GM03348 (cell line): ENCODE data around the gene SLC9A4.

Experiments
- DNase-seq: peaks from one replicate; pipeline ENCODE4 v3.0.0; 2012; ENCODE audit warnings: low spot score

The SLC9A4 gene, protein sequence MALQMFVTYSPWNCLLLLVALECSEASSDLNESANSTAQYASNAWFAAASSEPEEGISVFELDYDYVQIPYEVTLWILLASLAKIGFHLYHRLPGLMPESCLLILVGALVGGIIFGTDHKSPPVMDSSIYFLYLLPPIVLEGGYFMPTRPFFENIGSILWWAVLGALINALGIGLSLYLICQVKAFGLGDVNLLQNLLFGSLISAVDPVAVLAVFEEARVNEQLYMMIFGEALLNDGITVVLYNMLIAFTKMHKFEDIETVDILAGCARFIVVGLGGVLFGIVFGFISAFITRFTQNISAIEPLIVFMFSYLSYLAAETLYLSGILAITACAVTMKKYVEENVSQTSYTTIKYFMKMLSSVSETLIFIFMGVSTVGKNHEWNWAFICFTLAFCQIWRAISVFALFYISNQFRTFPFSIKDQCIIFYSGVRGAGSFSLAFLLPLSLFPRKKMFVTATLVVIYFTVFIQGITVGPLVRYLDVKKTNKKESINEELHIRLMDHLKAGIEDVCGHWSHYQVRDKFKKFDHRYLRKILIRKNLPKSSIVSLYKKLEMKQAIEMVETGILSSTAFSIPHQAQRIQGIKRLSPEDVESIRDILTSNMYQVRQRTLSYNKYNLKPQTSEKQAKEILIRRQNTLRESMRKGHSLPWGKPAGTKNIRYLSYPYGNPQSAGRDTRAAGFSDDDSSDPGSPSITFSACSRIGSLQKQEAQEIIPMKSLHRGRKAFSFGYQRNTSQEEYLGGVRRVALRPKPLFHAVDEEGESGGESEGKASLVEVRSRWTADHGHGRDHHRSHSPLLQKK

DNA sequence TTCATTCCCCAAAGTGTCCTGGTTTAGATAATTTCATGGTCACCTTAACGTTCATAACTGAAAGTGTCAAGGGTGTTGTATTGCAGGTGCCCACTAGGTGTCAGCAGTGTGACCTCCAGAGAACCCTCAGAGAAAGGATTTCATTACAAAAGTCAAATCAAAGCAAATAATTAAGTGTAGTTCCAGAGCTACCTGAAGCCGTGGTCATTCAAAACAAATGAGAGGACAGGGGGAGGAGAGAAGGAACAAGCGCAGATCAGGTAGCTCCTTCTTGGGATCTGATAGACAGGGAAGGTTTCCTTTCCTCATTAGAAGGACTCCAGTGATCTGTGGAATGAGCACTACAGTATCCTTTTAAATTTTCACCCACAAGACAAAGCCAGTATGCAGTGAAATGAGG is at the start of gene SLC9A4:
TSS of gene SLC9A4 (plus strand) at position 207 of the 400 bp plus-strand sequence. CDS start 534 bp downstream, outside the sequence.
- DNase-seq: peak; percentile 34

DNA sequence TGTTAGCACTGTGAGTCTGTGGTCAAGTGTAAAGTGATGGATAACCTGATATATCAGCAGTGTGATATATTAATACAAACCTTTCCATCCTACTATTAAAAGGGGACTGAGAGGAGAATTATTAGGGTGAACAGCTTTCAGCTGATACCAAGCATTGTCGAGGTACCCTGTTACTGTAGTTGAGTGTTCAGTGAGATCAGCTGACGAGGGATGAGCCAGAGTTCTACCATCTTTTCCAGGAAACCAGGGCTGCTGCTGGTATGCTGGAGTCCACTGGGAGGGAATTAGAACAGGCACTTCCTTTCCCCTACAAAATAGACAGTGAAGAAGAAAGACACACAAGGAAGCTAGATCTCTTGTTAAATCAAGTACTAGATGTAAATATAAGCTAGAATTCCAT is 49.7 kb upstream of the SLC9A4 start:
- DNase-seq: no peak

DNA sequence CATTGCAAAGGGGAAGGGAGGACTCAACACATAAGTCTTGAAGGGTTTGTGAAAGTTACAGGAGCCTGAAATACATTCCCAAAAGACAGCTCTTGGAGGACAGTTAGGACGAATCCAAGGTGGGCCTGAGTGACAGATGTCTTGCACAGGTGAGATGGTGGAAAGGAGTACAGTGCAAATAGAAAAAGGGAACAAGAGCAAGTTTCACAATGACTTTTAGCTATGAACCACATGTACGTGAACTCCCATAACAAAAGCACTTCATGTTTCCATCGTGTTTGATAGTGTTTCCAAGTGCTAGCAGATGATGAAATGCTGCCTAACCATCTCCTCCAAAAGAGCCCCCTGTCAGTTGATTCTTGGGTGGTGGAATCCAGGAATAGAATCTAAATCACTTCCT is 48.3 kb upstream of the SLC9A4 start:
- DNase-seq: no peak

DNA sequence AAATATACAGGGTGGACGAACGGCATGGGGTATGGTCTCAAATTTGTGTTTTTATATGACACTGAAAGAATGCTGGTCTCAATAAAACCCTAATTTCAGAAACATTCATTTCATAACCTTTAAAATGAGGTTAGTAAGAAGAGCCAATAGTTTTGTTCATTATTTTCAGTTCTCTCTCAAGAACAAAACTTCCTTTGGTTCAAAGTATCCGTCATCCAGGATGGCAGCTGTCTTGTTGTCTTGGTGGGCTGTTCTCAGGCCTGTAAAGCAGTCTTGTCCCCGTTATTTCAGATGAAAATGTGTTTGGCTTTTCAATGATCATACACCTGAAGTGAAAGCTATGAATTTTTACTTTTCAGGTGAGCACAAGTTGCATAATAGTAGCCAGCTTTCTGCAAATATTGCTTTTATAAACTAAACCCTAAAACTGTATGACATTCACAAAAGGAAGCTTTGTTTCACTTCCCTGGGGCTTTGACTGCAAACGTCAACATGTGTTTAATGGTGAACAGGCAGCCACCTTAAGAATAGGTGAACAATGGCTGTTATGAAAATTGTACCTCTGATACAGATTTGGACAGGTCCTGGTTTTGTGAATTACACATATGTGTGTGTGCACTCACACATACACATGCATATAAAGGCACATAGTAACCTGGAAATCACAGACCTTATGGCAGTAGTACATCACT is 47.4 kb upstream of the SLC9A4 start:
- no peak for DNase-seq

DNA sequence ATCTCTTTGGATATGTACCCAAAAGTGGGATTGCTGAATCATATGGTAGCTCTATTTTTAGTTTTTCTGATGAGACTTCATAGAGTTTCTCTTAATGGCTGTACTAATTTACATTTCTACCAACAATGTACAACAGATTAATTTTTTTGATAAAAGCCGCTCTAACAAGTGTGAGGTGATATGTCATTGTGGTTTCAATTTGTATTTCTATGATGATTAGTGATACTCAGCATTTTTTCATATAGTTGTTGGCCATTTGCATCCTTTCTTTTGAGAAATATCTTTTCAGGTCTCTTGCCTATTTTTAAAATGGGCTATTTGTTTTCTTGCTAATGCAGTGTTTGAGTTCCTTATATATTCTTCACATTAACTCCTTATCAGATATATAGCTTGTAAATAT is 45.8 kb upstream of the SLC9A4 start:
- no peak for DNase-seq

DNA sequence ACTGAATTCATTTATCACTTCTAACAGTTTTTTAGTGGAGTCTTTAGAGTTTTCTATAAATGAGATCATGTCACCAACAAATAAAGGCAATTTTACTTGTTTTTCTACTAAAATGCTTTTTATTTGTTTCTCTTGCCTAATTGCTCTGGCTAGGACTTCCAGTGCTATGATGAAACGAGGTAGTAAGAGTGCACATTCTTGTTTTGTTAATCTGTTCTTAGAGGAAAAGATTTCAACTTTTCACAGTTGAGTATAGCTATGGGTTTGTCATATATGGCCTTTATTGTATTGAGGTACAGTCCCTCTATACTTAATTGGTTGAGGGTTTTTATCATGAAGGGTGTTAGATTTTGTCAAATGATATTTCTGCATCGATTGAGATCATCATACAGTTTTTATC is 44.5 kb upstream of the SLC9A4 start:
- DNase-seq: no peak

DNA sequence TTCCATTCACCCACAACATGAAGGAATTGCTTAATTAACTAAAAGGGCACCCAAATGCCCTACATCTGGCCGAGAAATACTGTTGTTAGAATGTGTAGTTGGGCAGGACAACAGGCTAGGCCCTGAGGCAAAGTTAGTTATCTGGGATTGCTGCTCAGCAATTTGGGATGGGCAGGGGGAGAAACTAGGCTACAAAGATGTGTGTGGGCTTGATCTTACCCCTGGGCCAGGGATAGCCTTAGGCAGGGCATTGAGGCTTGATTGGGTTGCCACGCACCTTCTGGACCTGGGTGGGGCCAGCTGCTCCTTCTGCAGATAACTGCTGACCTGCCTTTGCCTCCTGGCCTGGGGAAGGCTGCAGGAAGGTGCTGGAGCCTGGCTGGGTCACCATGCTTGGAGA is 40.6 kb upstream of the SLC9A4 start:
- no peak for DNase-seq

DNA sequence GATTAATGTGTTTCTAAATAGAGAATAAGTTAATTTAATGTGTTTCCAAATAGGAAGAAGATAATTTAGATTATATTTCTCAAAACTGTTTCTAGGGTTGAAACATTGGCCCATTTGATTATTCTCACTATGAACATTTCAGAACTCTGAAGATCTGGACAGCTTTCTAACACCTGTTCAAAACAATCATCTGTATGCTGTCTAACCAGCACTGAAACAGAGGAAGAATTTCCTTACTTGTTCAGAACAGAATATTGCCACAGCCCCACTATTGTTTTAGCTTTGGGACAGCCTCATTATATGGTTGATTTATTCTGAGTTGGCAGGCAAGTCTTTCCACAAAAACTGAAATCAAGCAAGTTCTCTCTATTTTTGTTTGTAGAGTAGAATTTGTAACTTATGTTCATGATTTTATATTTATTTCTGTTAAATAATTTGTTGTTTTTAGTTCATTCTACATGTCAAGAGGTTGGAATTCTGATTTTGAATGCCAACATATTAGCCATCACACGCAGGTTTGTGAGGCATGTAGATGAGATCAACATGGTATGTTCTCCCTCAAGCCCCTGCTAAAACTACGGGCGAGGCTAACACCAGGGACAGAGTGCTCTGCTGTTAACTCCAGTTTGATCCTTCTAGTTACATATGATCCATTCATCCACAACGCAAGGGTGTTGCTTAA is 38.9 kb upstream of the SLC9A4 start:
- DNase-seq: no peak

DNA sequence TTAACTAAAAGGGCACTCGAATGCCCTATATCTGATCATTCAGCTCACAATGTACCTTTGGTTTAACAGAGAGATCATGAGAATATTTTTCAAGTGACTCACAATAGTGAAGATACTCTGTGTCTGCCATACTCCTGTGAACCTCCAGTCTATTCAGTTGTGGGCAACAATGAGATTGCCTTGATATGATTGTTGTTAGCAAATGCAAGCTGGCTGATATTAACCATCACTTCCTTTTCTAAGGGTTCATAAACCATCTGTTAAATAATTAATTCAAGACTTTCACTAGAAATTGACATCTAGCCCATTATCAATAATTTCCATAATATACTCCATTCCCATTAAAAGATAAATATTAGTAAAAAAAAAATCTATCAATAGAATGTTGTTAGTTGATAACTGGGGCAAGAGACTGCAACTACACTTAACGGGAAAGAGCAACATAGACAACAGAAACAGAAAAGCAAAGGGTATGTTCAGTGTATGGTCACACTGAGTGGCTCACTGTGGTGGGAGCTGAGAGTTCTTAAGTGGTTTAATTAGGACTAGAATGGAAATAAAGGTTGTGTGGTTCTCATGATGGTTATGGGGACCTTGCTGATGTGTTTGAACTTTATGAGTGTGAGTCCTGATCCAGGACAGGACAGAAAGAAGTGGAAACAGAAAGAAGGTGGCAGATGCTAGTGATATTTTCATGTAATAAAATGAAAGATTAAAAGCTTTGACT is 38.2 kb upstream of the SLC9A4 start:
- no peak for DNase-seq

DNA sequence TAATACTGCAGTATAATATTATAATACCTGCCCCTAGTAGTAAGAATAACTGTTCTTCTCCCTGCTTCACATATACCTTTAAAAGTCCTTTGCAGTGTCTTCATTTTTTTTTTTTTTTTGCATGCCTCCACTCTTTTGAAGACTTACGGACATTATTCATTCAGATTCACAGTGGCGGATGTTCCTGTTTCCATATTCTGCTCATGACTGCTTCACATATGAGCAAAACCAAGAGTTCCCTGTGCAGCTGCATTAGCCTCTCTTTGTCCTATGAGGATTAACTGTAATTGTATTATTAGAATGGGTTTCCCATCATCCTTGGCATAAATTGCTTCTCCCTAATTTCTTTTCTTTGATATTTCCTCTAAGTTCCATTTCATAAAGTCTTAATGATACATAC is 37.3 kb upstream of the SLC9A4 start:
- no peak for DNase-seq

DNA sequence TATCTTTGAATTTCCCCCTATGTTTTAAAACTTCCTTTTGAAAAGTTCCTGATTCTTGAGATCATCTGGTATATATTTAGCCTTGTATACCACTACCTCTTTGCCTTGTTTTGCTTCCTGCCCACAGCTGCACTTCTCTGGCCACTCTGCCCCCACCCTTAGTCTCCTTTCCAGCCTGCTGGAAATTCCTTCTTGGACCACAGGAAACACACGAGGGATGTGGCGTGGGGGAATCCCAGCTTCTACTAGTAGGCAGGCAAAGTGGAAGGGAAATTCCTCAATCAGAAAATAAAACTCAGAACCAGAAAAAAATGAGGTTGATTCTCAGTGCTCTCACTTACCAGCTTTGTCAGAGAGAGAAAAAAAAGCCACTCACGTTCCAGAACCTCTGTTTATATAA is 36.7 kb upstream of the SLC9A4 start:
- no peak for DNase-seq

DNA sequence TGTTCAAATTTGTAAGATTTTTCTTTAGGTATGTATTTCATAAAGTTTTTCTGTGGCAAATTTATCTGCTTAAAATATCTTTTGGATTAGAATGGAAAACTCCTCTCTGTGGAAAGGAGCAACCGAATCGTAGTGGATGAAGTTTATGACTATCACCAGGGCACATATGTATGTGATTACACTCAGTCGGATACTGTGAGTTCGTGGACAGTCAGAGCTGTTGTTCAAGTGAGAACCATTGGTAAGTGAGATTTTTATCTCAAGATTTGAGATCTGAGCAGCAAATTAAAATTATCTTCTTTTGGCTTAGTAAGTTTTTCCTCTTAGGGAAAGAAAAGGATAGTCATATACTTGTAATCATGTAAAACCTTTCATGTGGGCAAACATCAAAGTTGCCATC is 35.9 kb upstream of the SLC9A4 start:
- DNase-seq: no peak

DNA sequence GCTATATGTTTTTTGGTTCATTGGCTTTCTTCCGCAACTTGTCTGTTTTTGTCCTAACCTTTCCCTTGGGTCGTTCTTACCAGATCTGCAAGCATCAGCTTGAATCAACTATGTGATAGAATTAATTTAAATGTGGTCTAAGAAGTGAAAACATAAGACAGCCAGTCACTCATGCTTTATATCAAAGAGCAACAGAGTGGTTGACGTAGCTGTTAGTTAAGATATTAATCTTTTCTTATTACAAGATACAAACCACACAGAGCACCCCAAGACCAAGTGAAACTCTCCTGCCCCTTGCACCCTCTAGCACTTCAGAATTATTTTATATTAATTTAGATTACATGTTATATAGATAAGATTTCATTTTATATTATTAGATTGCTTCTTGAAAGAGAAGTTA is 34.9 kb upstream of the SLC9A4 start:
- DNase-seq: no peak

DNA sequence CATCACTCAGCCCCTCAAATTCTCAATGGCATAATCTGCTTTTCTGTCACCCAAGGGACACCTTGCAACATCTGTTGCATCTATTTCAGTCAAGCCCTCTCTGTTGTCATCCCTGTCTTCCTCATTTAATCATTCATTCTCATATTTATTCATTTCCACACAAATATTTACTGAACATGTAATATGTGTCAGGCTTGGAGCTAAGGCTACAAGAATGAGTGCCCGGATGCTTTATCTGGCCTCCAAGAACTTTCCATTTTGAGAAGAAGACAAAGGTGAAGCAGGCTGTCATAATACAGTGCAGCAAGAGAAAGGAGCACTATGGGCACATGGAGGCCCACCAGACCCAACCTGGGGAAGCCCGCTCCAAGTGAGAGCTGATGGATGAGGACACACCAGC is 34.4 kb upstream of the SLC9A4 start:
- DNase-seq: no peak

DNA sequence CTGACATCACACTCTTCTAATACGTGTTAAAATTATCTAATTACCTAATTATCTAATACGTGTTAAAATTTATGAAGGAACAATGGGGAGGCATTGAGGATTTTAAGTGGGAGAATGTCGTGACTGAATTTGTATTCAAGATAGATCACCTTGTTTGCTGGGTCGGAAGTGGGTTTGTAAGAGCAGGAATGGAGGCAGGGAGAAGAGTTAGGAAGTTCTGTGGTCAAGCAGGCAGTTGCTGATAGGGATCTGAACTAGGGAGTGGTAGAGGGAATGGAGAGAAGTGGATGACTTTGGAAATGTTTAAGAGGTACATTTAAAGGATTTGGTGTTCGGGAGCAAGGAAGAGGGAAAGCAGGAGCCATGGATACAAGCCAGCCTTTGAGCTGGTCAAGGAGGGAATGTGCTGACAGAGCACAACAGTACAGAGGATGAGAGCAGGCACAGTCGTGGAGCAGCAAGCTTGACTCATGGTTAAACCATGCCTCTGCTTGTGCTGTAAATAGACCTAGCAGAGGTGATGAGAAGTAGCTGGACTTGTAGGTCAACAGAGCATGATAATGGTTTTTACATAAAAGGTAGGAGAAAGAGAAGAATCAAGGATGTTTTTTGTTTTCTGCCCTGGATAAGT is 33.8 kb upstream of the SLC9A4 start:
- DNase-seq: no peak

DNA sequence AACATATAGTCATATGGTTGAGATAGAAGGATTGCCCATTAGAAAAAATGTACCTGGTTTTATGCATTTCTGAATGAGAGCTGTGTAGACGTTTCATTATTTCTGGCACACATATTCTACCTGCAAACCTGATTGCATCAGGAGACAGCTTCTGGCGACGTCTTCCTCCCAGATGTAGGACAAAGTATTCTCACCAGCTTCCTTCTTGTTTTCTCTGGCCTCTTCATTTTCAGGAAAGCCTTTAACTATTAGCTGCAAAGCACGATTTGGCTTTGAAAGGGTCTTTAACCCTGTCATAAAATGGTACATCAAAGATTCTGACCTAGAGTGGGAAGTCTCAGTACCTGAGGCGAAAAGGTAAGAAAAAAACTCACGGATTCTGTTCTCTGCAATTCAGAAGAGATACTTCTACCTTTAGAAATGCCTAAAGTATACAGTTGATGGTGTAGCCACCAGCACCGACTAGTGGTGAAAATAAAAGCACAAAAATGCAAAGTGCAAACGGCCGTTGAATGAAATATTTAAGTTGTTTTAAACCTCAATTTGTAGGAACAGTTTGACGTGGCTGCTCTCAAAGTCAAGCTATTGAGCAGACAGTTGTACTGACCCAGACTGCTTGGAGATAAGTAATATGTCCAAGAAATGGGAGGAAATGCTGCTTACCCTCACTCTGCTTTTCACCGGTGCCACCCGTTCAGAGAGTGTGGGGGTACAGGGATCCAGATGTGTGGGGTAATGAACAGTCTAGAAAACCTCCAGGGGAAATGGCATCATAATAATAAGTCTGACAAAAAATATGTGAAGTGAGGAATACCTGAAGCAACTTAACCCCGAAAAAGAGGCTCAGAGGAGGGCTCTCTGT is 29.8 kb upstream of the SLC9A4 start:
- peak; percentile 45 for DNase-seq

DNA sequence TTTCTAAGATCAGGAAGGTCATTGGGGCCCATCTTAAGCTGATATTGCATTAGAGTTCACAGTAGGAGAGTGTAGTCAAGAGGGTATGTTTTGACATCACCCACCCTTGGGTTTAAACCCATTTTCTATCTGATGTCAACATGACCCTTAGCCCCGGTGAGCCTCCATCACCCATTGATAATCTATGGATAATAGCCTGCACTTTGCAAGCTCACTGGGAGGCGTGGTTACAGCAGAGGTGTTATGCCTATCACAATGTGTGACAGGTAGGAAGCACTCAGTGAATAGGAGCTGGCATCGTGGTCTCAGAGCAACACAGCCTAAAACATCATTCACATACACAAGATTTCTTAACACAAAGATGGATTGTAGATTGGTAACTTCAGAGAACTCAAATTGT is 28.8 kb upstream of the SLC9A4 start:
- no peak for DNase-seq

DNA sequence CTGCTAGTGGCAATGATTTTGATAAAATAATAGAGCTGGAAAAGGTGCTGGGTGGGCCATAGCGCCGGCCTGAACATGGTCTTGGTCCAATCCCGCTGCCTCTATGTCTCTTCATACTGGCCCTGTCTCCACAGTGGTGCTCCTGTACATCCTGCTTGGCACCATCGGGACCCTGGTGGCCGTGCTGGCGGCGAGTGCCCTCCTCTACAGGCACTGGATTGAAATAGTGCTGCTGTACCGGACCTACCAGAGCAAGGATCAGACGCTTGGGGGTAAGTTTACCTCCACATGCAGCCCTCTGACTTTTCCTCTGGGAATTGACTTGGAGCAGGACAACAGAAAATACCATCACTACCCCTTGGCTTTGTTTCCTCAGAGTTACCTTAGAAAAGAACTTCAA is 26.1 kb upstream of the SLC9A4 start:
- DNase-seq: no peak

DNA sequence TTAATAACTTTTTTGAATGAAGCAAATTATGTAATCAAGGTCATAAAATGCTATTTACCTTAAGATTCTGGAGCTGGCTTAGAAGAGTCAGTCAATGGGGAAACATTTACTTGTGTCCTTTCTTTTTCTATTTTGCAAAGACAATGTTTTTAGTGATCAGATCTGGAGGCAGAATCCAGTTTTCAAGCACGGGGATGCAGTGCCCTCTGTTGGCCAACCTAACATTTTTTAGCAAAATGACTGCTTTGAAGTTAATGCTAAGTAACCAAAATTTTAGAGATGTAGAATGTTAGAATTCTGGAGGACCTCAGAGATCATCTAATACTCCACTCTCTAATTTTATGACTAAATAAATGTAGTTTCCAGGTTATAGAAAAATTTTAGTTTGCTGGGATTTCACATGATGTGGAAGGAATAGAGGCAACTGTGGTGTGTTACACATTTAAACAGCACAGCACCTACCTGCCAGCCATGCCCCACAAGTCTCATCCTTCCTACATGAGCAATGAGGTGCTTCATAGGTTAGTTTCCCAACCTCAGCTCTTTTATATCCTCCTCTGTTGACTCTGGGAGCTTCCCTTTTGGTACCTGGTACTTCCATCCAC is 23.6 kb upstream of the SLC9A4 start:
- DNase-seq: peak; percentile 66

DNA sequence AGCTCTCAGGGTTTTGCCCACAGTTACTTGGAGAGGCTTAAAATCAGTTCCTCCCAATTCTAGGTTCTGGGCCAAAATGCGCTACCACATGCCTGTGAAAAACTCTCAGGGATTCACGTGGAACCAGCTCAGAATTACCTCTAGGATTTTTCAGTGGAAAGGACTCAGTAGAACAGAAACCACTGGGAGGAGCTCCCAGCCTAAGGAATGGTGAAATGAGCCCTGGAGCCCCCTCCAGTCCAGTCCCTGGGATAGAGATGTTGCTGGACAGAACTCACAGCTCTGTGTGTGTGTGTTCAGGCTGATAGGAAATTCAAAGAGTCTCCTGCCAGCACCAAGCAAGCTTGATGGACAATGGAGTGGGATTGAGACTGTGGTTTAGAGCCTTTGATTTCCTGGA is 21.1 kb upstream of the SLC9A4 start:
- DNase-seq: no peak
